Fibroblast of skin of right biceps (primary cell): ENCODE data around the gene PTPRN2.
"Not testable (repeated sequence)": the region's sequence is repeated elsewhere in the genome, so short reads cannot be mapped to it uniquely, and the experiment has no call there.

Experiments
- DNase-seq: peaks from one replicate; pipeline ENCODE4 v3.0.0-alpha.2; 2013

Gene PTPRN2

DNA sequence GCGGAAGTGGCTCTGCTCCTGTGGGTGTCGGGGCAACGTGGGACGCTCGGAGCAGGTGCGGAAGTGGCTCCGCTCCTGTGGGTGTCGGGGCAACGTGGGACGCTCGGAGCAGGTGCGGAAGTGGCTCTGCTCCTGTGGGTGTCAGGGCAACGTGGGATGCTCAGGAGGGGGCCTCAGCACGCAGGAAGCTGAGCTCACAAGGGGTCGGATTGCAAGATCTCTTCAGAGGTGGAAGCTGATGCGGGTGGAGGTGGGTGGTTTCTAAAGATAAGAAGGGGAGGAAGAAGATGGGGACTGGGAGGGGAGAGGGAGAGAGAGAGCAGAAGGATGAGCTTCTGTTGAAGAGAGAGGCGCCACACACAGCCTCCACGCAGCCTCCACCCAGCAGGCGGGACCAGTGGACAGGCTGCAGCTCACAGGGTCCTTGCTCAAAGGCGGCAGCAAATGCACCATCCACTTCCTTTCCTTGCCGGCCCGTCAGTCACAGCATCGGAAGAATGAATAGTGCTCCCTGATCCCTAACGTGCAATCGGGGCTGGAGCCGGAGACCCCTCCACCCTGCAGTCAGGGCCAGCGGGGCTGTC is 78.7 kb downstream of the PTPRN2 start:
- DNase-seq = no peak

DNA sequence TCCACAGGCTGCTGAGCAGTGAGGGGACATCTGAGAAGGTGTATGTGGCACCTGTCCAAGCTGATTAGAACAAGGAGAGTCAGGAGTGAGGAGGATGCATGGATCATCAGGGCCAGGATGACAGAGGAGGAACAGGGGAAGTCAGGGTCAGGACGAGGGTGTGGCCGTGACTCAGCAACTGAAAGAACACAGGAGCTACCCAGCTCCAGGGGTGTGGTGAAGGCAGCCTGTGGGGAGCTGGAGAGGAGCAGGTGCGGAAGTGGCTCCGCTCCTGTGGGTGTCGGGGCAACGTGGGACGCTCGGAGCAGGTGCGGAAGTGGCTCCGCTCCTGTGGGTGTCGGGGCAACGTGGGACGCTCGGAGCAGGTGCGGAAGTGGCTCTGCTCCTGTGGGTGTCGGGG is 79.3 kb downstream of the PTPRN2 start:
- DNase-seq = not testable (repeated sequence)

DNA sequence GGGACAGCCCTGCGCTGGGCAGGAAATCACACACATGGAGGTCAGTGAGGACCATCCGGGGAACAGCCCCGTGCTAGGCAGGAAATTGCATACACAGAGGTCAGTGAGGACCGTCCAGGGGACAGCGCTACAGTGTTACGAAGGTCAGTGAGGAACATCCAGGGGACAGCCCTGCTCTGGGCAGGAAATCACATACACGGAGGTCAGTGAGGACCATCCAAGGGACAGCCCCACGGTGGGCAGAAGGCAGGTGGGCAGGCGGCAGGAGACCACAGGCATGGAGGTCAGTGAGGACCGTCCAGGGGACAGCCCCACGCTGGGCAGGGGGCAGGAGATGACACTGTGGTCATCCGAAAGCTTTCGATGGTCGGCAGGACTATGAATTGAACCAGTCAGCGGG is 79.7 kb downstream of the PTPRN2 start:
- no peak for DNase-seq

DNA sequence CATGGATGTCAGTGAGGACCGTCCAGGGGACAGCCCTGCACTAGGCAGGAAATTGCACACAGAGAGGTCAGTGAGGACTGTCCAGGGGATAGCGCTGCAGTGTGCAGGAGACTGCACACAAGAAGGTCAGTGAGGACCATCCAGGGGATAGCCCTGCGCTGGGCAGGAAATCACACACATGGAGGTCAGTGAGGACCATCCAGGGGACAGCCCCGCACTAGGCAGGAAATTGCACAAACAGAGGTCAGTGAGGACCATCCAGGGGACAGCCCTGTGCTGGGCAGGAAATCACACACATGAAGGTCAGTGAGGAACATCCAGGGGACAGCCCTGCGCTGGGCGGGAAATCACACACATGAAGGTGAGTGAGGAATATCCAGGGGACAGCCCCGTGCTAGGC is 80.4 kb downstream of the PTPRN2 start:
- DNase-seq = not testable (repeated sequence)

DNA sequence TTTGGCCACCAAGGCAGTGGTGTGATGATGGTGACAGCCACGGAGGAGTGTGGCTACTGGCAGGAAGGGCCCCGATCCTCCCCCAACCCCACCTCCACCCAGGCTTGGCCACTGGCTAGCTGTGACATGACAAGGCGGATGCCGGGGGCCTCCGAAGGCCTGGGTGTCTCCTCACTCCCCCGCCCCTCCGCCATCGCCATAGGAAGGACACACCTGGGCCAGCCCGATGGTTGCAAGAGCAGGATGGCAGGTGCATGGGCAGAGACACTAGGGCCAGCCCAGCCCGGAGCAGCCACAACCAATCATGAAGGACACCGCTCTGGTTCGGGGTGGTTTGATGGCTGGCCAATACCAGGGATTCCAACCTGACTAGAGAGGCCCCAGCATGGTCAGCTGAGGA is 81.0 kb downstream of the PTPRN2 start:
- DNase-seq = no peak

DNA sequence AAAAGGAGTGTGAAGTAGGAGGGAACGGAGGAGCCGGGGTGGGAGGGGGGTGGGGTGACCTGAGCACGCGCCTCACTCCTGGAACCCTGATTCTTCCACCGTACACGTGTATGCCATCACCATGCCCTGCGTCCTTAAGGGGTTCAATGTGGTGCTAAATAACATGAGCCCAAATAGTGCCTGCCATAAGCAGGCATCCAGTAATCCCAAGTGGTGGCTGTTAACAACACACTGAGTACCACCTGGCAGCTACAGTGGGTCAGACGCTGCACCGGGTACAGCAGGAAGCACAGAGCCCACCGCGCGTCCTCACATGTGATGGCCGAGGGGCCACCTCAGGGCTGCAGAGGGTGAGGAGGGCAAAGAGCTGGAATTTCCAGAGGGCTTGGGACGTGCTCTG is 81.9 kb downstream of the PTPRN2 start:
- no peak for DNase-seq

DNA sequence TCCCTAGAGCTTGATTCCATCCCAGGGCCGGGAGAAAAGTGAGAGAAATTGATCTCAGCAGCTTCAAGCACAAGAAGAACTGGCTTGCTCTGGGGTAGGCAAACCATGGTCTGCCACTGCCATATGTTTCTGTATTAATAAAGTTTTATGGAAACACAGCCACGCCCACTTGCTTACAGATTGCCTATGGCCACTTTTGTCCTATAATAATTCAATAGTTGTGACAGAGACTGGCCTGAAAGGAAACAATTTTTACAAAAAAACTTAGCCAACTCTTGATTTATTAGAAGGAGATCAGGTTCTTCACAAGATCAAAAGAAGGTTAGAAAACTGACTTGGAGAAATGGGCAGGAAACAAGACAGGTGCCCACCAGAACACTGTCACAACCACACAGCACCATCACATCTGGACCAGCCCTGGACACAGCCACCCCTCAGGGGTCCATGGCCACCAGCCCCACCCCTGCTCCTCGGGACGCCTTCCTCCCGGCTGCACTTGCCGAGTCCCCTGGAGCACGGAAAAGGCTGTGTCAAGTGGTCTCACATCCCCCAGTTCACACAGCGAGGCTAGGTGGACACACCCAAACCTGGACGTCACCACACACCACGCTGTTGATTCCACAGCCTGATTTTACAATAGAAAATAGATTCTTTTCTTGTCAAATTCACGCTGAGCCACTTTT is 85.4 kb downstream of the PTPRN2 start:
- no peak for DNase-seq

DNA sequence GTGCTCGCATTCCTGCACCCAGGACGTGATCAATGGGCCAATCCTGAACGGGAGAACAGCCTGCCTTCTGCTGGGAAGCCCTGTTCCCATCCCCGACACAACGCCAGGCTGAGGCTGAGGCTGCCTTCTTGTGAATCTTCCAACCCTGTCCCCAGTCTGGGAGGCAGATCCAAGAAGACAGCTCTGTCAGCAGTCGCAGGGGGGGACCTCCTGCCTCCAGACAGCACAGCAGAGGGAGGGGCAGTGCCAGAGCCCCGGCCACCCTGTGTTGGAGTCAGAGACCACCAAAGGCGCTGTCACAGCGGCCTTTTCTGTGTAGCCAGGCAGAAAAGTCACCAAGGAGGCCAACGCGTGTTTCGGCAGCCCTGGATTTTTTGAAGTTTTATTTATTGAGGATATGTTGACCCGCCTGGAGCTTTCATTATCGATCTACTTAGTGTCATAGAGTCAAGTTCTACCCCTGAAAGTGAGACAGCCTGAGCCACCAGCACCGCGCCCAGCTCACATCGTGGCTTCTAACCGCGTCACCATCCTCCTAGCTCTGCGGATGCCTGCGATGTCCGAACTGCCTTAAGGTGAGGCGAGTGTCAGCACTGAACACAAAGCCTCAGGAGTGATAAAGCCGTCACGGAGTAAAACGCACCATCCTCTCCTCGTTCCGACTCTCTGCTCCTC is 86.1 kb downstream of the PTPRN2 start:
- DNase-seq = no peak

DNA sequence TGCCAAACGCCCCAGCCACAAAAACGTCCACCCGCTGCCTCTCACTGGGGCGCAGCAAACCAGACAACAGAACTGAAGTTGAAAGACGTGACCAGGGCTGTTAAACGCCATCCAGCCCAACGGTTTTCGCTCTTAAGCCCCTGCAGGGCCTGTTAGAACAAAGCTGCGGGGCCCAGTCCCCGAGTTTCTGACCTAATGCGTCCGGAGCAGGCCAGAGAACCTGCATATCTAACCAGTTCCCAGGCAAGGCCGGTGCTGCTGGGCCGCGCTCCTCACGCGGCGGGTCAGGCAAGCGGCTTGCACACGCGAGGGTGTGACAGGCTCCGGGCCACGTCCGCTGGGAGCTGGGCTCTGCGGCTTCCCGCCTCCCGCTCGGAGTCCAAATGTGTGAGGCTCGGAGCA is 87.0 kb downstream of the PTPRN2 start:
- no peak for DNase-seq

DNA sequence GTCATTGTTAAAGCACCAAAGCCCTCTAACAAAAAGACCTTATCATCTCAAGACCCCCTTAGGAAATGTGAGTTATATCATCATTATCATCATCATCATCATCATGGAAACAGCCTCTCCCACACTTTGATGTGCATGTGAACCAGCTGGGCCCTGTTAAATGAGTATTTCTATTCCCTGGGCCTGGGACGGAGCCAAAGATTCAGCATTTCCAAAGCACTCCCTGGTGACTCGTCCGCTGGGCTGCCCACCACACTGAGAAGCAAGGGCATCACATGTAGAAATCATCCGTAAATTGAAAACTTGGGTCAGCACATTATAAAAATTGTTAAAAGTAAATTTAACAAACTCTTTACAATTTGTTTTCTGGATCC is 88.6 kb downstream of the PTPRN2 start:
- no peak for DNase-seq

DNA sequence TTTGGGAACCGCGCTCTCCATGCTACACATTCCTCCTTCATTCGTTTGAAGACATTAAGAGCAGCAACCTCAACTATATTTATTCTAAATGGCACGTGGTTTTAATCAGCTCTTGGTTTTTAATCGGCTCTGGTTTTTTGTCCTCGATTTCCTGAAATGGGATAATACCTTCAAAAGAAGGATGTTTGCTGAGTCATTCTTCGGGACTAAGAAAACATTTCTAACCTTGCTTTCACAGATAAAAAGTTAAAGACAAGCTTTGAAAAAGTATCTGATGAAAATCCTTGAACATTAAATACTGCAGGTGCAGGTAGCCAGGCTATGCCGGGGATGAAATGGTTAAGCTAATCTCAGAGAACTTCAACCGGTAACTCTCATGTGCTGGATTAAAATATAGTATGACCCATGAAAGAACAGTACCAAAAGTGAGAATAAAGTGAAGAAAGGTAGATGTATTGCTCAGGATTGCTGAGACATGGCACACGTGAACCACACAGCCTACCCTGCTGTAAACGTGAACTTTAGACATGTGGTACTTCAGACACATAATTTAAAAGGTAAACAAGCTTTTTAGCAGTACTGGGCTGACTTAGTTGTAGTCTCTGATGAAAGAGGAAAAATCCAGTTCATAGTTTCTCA is 89.1 kb downstream of the PTPRN2 start:
- no peak for DNase-seq

DNA sequence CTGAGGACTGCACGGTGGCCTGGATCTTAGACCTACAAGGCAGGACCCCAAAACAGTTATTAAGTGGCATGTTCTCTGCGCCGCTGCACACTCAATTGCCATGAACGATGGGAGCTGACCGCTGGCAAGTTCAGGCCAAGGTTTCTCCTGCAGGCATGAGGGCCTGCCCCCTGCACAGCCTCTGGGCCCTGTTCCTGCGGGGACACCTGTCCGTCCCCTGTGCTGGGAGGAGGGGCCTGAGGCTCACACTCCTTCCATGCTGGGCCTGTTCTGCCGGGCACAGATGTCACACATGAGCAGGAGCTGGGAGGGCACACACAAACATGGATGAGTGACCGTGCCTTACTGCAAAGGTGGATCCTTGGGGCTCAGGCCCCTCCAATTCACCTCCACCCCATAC is 90.0 kb downstream of the PTPRN2 start:
- DNase-seq = no peak

DNA sequence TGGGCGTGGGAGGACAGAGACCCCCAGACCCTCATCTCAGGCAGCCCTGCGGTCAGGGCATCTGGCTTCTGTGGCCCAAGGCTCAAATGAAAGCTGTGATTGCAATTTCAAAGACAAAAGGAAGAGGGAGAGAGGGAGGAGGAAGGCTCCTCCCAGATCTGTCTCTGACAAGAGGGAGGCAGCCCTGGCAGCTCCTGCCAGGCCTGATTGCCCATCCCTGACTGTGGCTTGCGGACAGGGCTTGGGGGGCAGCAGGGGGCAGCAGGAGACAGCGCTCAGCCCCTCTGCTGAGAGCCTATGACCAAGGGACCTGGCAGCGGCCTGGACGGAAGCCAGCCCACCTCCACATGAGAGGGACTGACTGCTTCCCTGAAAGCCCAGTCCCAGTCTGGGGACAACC is 91.8 kb downstream of the PTPRN2 start:
- DNase-seq = no peak

DNA sequence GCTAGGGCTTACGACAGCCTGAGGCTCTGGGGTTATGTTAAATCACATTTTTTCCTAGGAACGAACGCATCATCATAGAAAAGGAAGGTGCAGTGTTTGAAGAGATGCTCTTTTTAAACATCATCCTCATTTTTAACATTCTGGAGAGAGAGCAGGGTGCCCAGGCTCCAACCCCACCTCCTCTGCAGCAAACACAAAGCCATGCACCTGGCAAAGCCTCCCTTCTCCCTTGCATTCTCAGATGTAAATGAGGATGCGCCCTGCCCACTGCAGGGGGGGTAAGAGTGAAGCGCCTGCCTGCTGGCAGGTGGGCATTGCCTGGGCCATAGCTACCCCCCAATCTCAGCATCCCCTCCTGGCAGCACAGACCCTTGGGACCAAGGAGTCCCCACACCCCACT is 92.4 kb downstream of the PTPRN2 start:
- no peak for DNase-seq

DNA sequence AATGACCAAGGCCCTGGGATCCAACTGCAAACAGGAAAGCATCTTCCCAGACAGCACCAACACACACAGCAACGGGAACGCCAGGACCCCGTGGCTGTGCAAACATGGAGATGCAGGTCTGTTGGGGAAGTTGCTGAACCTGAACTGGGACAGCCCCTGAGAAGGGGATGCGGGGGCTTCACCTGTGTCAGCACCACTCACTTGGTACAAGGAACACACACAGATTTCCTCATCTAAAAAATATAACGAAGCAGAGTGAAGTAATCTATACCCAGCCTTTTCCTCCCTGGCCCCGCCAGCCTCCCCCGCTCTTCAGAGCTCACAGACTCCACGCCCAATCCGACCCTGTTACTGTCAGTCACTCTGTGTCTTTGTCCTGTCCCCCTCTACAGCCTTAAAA is 93.0 kb downstream of the PTPRN2 start:
- DNase-seq = no peak

DNA sequence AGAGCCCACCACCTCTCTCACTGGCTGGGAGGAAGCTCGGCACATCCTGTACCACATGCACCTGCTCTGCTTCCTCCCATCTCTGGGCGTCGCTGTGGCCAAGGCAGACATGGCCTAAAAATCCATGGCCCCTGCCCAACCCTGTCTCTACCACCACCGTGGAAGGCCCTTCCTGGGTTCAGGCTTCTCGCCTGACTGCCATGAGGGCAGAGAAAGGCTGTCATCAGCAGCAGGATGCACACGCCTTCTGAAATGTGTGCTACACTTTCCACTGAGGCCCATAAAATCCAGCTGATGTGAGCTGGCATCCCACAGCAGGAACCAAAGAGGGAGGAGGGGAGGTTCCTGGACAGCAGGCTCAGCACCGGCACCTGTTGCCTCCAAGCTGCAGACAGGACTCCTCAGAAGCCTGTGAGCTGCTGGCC is 93.4 kb downstream of the PTPRN2 start:
- DNase-seq = no peak

DNA sequence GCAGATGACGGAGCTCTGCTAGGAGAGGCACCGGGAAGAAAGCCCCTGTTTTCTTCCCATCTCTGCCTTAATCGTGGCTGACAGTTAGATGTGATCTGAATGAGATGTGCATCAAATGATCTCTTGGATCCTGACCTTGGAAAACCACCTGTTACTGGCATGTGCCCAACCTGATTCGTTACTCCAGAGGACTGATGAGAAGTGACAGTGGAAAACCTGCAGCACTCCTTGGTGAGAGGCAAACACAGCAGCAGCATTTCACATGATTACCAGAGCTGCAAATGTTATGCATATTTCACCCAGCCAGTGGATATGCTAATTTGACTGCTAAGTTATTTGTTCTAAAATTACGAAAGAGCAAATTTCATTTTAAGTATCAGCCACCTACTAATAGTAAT is 95.3 kb downstream of the PTPRN2 start:
- no peak for DNase-seq

DNA sequence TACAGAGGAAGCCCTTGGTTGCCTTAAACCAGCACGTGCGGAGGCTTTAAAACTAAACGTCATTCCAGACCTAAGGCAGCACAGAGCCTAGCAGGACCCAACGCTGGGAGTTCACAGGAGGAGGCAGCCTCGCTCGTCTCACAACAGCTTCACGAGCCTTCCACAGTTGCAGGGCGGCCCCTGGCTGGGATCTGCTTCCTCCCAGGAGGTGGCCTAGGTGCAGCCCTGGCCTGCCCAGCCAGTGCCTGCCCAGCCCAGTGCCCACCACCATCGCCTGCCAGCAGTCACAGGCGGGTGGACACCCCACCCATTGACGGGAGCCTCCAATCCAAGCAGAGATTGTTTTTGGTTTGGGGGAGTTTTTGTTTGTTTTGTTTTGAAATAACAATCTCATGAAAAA is 96.5 kb downstream of the PTPRN2 start:
- DNase-seq = no peak

DNA sequence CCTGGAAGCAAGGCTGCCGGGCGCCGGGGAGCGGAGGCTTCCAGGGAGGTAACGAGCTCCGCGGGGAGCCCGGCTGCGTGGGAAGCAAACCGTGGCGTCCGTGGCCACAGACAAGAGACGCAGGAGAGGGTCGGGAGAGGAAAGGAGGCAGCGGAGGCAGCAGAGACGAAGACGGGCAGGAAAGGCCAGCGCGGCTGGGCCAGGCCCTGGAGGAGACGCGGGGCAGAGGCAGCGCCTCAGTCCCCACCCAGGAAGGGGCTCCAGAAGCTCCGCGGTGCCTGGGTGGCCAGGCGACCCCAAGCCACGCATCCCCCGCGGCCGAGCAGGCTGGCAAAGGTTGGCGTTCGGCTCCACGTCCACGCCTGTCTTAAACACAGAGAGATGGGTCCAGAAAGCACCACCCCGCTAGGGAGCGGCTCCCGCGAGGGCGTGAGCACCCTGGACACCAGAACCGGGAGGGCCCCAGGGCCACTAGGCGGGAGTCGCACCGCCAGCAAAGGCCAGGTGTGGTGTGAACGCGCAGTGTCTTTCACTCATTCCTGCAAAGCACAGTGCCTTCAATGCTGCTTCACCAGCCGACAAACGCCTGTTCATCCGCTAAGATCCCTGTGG is 97.3 kb downstream of the PTPRN2 start:
- DNase-seq = no peak

DNA sequence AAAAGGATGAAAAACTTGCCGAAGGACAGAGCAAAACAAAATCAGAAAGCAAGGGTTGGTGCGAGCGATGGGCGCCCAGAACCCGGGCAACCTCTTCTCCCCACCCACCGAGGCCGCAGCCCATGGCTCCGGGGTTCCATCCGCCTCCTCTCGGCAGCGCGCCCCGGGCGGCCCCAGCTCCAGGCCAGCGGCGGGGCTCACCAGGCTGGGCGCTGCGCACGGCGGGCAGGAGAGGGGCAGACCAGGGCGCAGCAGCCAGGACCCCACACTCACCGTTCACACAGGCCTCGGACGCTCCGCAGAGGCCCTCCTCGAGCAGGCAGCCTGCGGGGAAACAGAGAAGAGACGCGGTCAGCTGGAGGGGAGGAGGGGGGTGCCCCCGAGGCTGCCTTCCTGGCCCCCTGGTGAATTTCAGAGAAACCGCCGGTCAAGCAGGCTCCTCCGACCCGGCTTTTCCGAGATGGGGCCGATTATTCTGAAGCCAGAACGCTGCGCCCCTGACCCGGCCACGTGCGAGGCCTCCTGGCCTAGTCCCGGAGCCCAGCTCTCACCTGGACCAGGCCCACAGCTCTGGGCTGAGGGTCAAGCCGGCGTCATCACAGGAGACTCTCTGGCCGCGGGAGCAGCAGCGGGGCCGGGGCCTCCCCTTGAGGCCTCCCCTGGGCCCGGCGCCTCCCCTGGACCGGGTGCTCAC is 98.0 kb downstream of the PTPRN2 start:
- DNase-seq = no peak

DNA sequence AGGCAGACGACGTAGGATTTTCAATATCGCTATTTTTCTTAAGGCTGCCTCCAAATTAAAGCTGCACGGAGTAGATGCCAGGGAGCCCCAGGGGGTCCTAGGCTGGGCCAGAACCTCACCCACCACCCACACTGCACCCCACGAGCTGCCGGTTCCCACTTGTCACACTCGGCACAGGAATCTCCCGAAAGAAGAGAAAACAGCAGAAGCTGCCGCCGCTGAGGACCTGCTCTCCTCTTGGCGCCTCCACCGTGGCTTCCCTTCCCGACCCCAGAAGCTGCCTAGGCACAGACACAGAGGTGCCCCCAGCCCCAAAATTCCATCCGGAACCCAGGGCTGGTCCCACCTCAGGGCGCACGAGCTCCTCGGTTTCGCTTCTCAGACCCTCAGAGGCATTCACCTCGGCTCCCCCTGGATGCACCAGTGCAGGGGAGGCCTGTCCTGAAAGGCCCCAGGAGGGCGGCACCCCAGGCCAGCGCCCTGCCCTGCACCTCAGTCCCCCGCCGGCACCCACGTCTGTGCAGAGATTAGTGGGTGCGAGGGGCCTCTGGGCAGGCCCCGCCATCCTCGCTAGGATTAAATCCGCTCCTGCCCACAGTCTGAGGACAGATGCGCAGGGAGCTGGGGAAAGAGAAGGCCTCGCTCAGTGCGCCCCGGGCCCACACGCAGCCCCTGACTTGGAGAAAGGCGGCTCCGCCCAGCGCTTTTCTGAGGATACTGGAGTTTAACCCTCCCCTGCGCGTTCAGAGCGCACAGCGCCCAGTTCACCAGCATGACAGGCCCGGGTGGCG is 99.2 kb downstream of the PTPRN2 start:
- DNase-seq = no peak

DNA sequence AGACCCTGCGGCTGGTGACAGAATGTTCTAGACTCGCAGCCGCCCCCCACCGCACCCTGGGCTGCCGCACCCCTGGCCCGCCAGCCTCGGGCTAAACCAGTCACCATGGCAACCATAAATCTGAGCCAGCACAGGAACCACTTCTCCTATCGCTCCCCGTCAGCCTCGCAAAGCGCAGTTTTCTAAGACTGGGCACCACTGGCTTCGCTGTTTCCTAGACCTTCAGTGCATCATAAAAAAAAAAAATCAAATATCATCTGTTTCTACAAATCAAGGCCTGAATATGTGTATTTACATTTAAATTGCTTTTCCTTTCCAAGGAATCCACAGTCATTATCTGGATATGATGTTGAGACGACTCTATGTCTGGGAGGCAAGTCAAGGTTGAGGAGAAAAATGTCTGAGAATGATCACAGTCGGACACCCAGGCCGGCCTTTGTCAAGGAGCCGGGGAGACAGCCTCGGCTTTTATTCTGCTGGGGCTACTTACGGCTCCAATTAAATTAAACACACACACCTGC is 99.9 kb downstream of the PTPRN2 start:
- DNase-seq = no peak
